Activated CD4-positive, alpha-beta memory T cell treated with anti-CD3 and anti-CD28 coated beads for 36 hours (primary cell): ENCODE measurements around the gene LYST. TPM values are rescaled to one million over a fixed set of nuclear protein-coding genes. Genes with fewer than 3 reads are reported as not detected.

ENCODE experiments used
- CTCF ChIA-PET: fragments of 350-600 bp; sonication (Branson Sonifier 250); formaldehyde crosslinking; loops from one replicate; lab custom pipeline; 2021; ENCODE audit warnings: antibody characterized with exemption, inconsistent platforms; lab: Charles Lee
- POLR2A ChIA-PET: fragments of 350-600 bp; sonication (Branson Sonifier 250); formaldehyde crosslinking; loops from one replicate; lab custom pipeline; 2021; ENCODE audit warnings: antibody characterized with exemption; lab: Charles Lee
- DNase-seq: peaks from one replicate; pipeline ENCODE4 v3.0.0-alpha.2; 2020
- H3K27ac Mint-ChIP-seq: one replicate; pipeline ENCODE4 v1.8.0; 2021; ENCODE audit warnings: mixed read lengths
- H3K27me3 Mint-ChIP-seq: one replicate; pipeline ENCODE4 v1.8.0; 2021; ENCODE audit warnings: mixed read lengths
- H3K36me3 Mint-ChIP-seq: one replicate; pipeline ENCODE4 v1.8.0; 2021; ENCODE audit warnings: mixed read lengths
- H3K4me1 Mint-ChIP-seq: one replicate; pipeline ENCODE4 v1.8.0; 2021; ENCODE audit warnings: low read depth, mixed read lengths
- H3K4me3 Mint-ChIP-seq: one replicate; pipeline ENCODE4 v1.8.0; 2021; ENCODE audit warnings: mild to moderate bottlenecking, mixed read lengths
- H3K9me3 Mint-ChIP-seq: one replicate; pipeline ENCODE4 v1.8.0; 2021; ENCODE audit warnings: mixed read lengths
- intact Hi-C: fragments of 100-400 bp; cut with micrococcal nuclease; formaldehyde crosslinking; loops from one replicate; pipeline ENCODE4 v1.15.1; 2023
- total RNA-seq, 2 experiments: library from RNA; stranded (reverse); gene quantifications; one replicate each; pipeline ENCODE4 v1.2.3, GENCODE V29; 2021

Gene LYST
- total RNA-seq, 2 experiments from 2014 or later: 26.5 to 28.0 TPM

- peak; percentile 49 for DNase-seq
- H3K36me3 Mint-ChIP-seq: no peaks in the 10 kb centered on the region
- ChIA-PET POLR2A (interaction anchor here (1.0 to 2.3 kb wide), 2 partner anchors 17 to 70 kb away, joined by 3 to 8 read pairs; partner anchors contain the start of gene LYST), CTCF (interaction anchor here (0.6 to 1.5 kb wide), 3 partner anchors 89 to 101 kb away, joined by 3 to 5 read pairs (median 4); no protein-coding TSS in a partner anchor)
- H3K27me3 Mint-ChIP-seq: no peaks in the 10 kb centered on the region
- peaks cover 46% of the 10 kb centered on the region for H3K4me1 Mint-ChIP-seq
- H3K4me3 Mint-ChIP-seq: peak overlapping the region; percentile 17
- H3K9me3 Mint-ChIP-seq: no peaks in the 10 kb centered on the region
- intact Hi-C loops: no loop called here
- peak overlapping the region; percentile 1 for H3K27ac Mint-ChIP-seq
Measured at GRCh38 chr1:235883261-235883927, 16.7 kb upstream of the LYST start.

GRCh38 chr1:235882816-235883215, 16.1 kb upstream of the LYST start:
- intact Hi-C loops: no loop called here

GRCh38 chr1:235881930-235882700, 15.4 kb upstream of the LYST start:
- Mint-ChIP-seq H3K27me3 (no peaks in the 10 kb centered on the region), H3K4me3 (peak overlapping the region; percentile 14), H3K4me1 (peaks cover 45% of the 10 kb centered on the region), H3K36me3 (no peaks in the 10 kb centered on the region), H3K9me3 (no peaks in the 10 kb centered on the region), H3K27ac (no peak overlapping the region)
- intact Hi-C loops: no loop called here
- POLR2A ChIA-PET: interaction anchor here (2.3 kb wide), 1 partner anchor 15 kb away, joined by 8 read pairs; the partner anchor contains the start of gene LYST
- CTCF ChIA-PET: interaction anchor here (1.5 kb wide), 1 partner anchor 90 kb away, joined by 5 read pairs; no protein-coding TSS in a partner anchor
- DNase-seq: no peak

More at GRCh38 chr1:235882816-235883215, 16.1 kb upstream of the LYST start:
- Mint-ChIP-seq H3K4me3 (peak overlapping the region; percentile 17), H3K27me3 (no peaks in the 10 kb centered on the region), H3K4me1 (peaks cover 45% of the 10 kb centered on the region), H3K36me3 (no peaks in the 10 kb centered on the region), H3K9me3 (no peaks in the 10 kb centered on the region), H3K27ac (peak overlapping the region; percentile 1)
- no peak for DNase-seq
- ChIA-PET POLR2A (interaction anchor here (2.3 kb wide), 1 partner anchor 16 kb away, joined by 8 read pairs; the partner anchor contains the start of gene LYST), CTCF (interaction anchor here (1.5 kb wide), 1 partner anchor 89 kb away, joined by 5 read pairs; no protein-coding TSS in a partner anchor)

- ChIA-PET POLR2A (no interaction called here), CTCF (interaction anchor here (1.5 kb wide), 1 partner anchor 94 kb away, joined by 3 read pairs; no protein-coding TSS in a partner anchor)
- intact Hi-C loops: no loop called here
- Mint-ChIP-seq H3K9me3 (no peaks in the 10 kb centered on the region), H3K27ac (no peak overlapping the region), H3K27me3 (no peaks in the 10 kb centered on the region), H3K36me3 (no peaks in the 10 kb centered on the region), H3K4me3 (no peak overlapping the region), H3K4me1 (peaks cover 61% of the 10 kb centered on the region)
- DNase-seq: no peak
Measured at GRCh38 chr1:235878082-235878811, 11.5 kb upstream of the LYST start.

- Mint-ChIP-seq H3K4me1 (peaks cover 65% of the 10 kb centered on the region), H3K36me3 (no peaks in the 10 kb centered on the region), H3K4me3 (peak overlapping the region; percentile 4), H3K9me3 (no peaks in the 10 kb centered on the region), H3K27ac (peak overlapping the region; percentile 56), H3K27me3 (no peaks in the 10 kb centered on the region)
- CTCF ChIA-PET: interaction anchor here (0.8 to 1.3 kb wide), 4 partner anchors 11 to 95 kb away, joined by 3 to 9 read pairs (median 7); no protein-coding TSS in a partner anchor
- intact Hi-C loops: loop anchor here (1.0 kb wide), 1 partner anchor 8 kb away; no protein-coding TSS in a partner anchor
- no peak for DNase-seq
- POLR2A ChIA-PET: interaction anchor here (1.0 to 1.9 kb wide), 6 partner anchors 8 to 77 kb away, joined by 3 to 27 read pairs (median 6); partner anchors contain the start of gene LYST
Measured at GRCh38 chr1:235876402-235876841, 9.7 kb upstream of the LYST start.

- Mint-ChIP-seq H3K27me3 (no peaks in the 10 kb centered on the region), H3K36me3 (no peaks in the 10 kb centered on the region), H3K4me1 (peaks cover 65% of the 10 kb centered on the region), H3K9me3 (no peaks in the 10 kb centered on the region), H3K4me3 (no peak overlapping the region), H3K27ac (peak overlapping the region; percentile 56)
- no peak for DNase-seq
- CTCF ChIA-PET: interaction anchor here (0.6 to 1.4 kb wide), 2 partner anchors 11 to 22 kb away, joined by 3 read pairs; no protein-coding TSS in a partner anchor
- POLR2A ChIA-PET: interaction anchor here (0.8 to 1.9 kb wide), 4 partner anchors 9 to 15 kb away, joined by 3 to 27 read pairs (median 3); partner anchors contain the start of gene LYST
- intact Hi-C loops: no loop called here
Measured at GRCh38 chr1:235875036-235875597, 8.4 kb upstream of the LYST start.

GRCh38 chr1:235874261-235874660, 7.6 kb upstream of the LYST start:
- H3K4me1 Mint-ChIP-seq: peaks cover 65% of the 10 kb centered on the region
- CTCF ChIA-PET: interaction anchor here (0.6 kb wide), 1 partner anchor 23 kb away, joined by 3 read pairs; no protein-coding TSS in a partner anchor

GRCh38 chr1:235873571-235873970, 6.9 kb upstream of the LYST start:
- Mint-ChIP-seq H3K9me3 (no peaks in the 10 kb centered on the region), H3K27me3 (no peaks in the 10 kb centered on the region), H3K4me1 (peaks cover 65% of the 10 kb centered on the region), H3K27ac (peak overlapping the region; percentile 92), H3K4me3 (peak overlapping the region; percentile 31), H3K36me3 (no peaks in the 10 kb centered on the region)
- DNase-seq: no peak
- POLR2A ChIA-PET: no interaction called here
- intact Hi-C loops: loop anchor here (1.0 to 2.0 kb wide), 3 partner anchors 13 to 17 kb away; no protein-coding TSS in a partner anchor
- CTCF ChIA-PET: no interaction called here

More at GRCh38 chr1:235874261-235874660, 7.6 kb upstream of the LYST start:
- Mint-ChIP-seq H3K27me3 (no peaks in the 10 kb centered on the region), H3K36me3 (no peaks in the 10 kb centered on the region), H3K9me3 (no peaks in the 10 kb centered on the region), H3K4me3 (no peak overlapping the region), H3K27ac (peak overlapping the region; percentile 92)
- DNase-seq: no peak
- POLR2A ChIA-PET: interaction anchor here (0.8 to 1.7 kb wide), 3 partner anchors 10 to 14 kb away, joined by 3 read pairs; no protein-coding TSS in a partner anchor
- intact Hi-C loops: no loop called here

GRCh38 chr1:235873045-235873444, 6.3 kb upstream of the LYST start:
- ChIA-PET CTCF (no interaction called here), POLR2A (no interaction called here)
- peak overlapping the region; percentile 92 for H3K27ac Mint-ChIP-seq
- peaks cover 66% of the 10 kb centered on the region for H3K4me1 Mint-ChIP-seq
- no peaks in the 10 kb centered on the region for H3K27me3 Mint-ChIP-seq
- peak overlapping the region; percentile 31 for H3K4me3 Mint-ChIP-seq
- no peaks in the 10 kb centered on the region for H3K9me3 Mint-ChIP-seq
- peak; percentile 54 for DNase-seq
- H3K36me3 Mint-ChIP-seq: no peaks in the 10 kb centered on the region
- intact Hi-C loops: loop anchor here (1.0 to 2.0 kb wide), 3 partner anchors 13 to 16 kb away; no protein-coding TSS in a partner anchor

GRCh38 chr1:235872270-235872669, 5.6 kb upstream of the LYST start:
- Mint-ChIP-seq H3K9me3 (no peaks in the 10 kb centered on the region), H3K4me3 (no peak overlapping the region), H3K27me3 (no peaks in the 10 kb centered on the region), H3K36me3 (no peaks in the 10 kb centered on the region), H3K27ac (peak overlapping the region; percentile 92), H3K4me1 (peaks cover 61% of the 10 kb centered on the region)
- ChIA-PET POLR2A (no interaction called here), CTCF (no interaction called here)
- DNase-seq: no peak
- intact Hi-C loops: loop anchor here (2.0 kb wide), 1 partner anchor 15 kb away; no protein-coding TSS in a partner anchor
